Muscle layer of duodenum (tissue), 2 donors: ENCODE data around the gene KLHL41.
A peak's percentile ranks its signal among the peaks of the same experiment; 100 is the strongest.

ENCODE experiments used
- H3K27ac ChIP-seq: one replicate; pipeline ENCODE4 v1.7.0; 2013; ENCODE audit warnings: mild to moderate bottlenecking, low read length
- H3K27me3 ChIP-seq: one replicate; pipeline ENCODE4 v1.7.0; 2013; ENCODE audit warnings: low read depth, mild to moderate bottlenecking, control low read depth, low read length
- H3K36me3 ChIP-seq, 2 donors: one replicate each; pipeline ENCODE4 v1.7.0; 2013; ENCODE audit warnings: low read length in 2 of 2, control low read depth in 1 of 2, mild to moderate bottlenecking in 1 of 2; ENCODE audit not compliant: insufficient read depth in 2 of 2, control insufficient read depth in 1 of 2
- H3K4me1 ChIP-seq, 2 donors: one replicate each; pipeline ENCODE4 v1.7.0; 2013; ENCODE audit warnings: low read length in 2 of 2, mild to moderate bottlenecking in 2 of 2, control low read depth in 1 of 2, moderate library complexity in 1 of 2; ENCODE audit not compliant: insufficient read depth in 2 of 2, control insufficient read depth in 1 of 2
- H3K4me3 ChIP-seq, 2 donors: one replicate each; pipeline ENCODE4 v1.7.0; 2013; ENCODE audit warnings: low read length in 2 of 2, low read depth in 1 of 2, mild to moderate bottlenecking in 1 of 2
- H3K9me3 ChIP-seq, 2 donors: one replicate each; pipeline ENCODE4 v1.7.0; 2013; ENCODE audit warnings: low read length in 2 of 2, control low read depth in 1 of 2, mild to moderate bottlenecking in 1 of 2; ENCODE audit not compliant: control insufficient read depth in 1 of 2
- donor health status: healthy.

Gene KLHL41

DNA sequence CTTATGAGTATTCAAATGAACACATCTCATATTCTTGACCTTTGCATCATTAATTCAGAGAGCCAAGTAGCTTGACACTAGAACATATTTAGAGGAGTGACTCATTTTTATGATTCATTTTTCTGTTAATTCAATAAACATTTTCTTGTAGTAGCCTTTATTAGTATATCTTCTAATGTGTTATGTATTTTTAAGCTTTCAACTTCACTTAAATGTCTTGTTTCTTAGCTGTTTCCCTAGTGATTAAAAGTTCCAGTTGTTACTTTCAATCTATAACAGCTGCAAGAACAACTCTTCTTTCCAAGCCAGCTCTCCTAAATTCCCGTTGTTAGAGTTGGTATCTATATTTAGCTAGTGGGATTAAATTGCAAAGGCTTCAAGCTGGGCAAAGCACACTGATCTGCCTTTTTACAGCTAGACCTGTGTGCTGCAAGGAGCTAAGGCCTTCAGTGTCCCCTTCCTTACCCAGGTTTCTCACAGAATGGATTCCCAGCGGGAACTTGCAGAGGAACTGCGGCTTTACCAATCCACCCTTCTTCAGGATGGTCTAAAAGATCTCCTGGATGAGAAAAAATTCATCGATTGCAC lies at the start of gene KLHL41:
KLHL41 (plus strand) TSS at position 405 of the 588 bp plus-strand sequence; CDS start at position 482, 77 bp downstream.
- H3K27me3 ChIP-seq, result no peaks in the 10 kb centered on the region
- peaks cover 3 to 11% of the 10 kb centered on the region in 2 donors for H3K4me1 ChIP-seq
- no peak within 1 kb of the TSS for H3K4me3 ChIP-seq
- no peaks in the 10 kb centered on the region for H3K9me3 ChIP-seq
- peaks cover 0 to 5% of the 10 kb centered on the region in 2 donors for H3K36me3 ChIP-seq
- H3K27ac ChIP-seq, result no peak within 1 kb of the TSS

DNA sequence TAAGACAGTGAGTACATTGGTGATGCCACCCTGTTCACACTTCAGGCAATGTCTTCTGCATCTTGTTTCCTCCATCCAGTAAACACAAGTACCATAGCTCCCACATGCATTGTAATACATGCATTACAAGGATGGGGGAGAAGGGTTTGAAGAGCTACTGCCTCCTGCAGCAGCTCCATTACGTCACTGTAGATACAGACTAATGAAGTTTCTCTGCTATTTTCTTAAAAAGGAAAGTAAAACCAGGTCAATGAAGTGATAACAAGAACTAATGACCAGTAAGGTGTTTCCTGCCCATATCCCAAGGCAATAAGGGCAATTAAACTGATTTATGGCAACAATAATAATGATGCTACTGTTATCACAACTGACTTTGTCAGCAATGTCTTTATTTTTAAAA lies 48.4 kb upstream of the KLHL41 start:
- no peaks in the 10 kb centered on the region for H3K27me3 ChIP-seq
- no peak overlapping the region for H3K4me3 ChIP-seq
- no peaks in the 10 kb centered on the region for H3K36me3 ChIP-seq
- H3K27ac ChIP-seq, result no peak overlapping the region
- H3K4me1 ChIP-seq, result no peaks in the 10 kb centered on the region
- H3K9me3 ChIP-seq, result no peaks in the 10 kb centered on the region

DNA sequence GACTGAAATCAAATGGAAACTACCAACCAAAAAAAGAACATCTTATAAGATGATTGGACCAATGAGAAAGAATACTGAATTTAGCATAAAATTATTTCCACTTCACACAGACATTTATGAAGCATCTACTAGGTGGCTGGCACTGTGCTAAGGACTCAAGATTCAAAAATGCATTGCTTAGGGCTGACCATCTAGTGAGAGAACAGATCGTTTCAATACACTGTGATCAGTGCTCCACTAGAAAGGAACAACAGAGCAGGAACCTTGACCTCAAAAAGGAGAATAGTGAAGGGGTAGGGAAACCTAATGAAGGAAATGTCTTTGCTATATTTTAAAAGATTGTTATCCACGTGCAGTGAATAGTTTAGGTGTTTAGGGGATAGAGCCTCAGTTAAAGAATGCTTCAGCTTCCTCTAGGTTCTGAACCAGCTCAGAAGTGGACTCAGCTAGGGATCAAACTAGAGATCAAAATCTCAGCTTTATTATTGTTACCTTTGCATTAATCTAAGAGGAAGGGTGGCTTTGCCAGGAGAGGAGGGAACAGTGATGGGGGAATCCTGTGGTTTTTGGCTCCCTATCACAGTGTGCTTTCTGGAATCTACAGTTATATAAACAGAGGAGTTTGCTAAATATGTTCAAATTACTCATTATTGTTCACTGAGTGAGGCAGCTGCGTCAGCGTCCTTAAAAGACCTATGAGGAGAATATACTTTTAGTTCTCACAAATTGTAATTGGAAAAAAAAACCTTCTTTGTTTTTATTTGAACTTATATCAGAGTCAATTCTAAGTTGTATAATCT lies 46.4 kb upstream of the KLHL41 start:
- no peaks in the 10 kb centered on the region for H3K36me3 ChIP-seq
- no peak overlapping the region for H3K27ac ChIP-seq
- no peaks in the 10 kb centered on the region for H3K27me3 ChIP-seq
- H3K4me1 ChIP-seq, result no peaks in the 10 kb centered on the region
- H3K9me3 ChIP-seq, result no peaks in the 10 kb centered on the region
- H3K4me3 ChIP-seq, result no peak overlapping the region

GRCh38 chr2:169464466-169464865 lies 45.0 kb upstream of the KLHL41 start:
- H3K4me1 ChIP-seq, result no peaks in the 10 kb centered on the region
- H3K4me3 ChIP-seq, result no peak overlapping the region
- no peak overlapping the region for H3K27ac ChIP-seq
- no peaks in the 10 kb centered on the region for H3K36me3 ChIP-seq
- H3K9me3 ChIP-seq, result no peaks in the 10 kb centered on the region
- no peaks in the 10 kb centered on the region for H3K27me3 ChIP-seq

GRCh38 chr2:169464882-169465281 lies 44.6 kb upstream of the KLHL41 start:
- Histone ChIP-seq H3K36me3 (no peaks in the 10 kb centered on the region), H3K4me1 (no peaks in the 10 kb centered on the region), H3K27me3 (no peaks in the 10 kb centered on the region), H3K27ac (no peak overlapping the region), H3K4me3 (no peak overlapping the region), H3K9me3 (no peaks in the 10 kb centered on the region)

DNA sequence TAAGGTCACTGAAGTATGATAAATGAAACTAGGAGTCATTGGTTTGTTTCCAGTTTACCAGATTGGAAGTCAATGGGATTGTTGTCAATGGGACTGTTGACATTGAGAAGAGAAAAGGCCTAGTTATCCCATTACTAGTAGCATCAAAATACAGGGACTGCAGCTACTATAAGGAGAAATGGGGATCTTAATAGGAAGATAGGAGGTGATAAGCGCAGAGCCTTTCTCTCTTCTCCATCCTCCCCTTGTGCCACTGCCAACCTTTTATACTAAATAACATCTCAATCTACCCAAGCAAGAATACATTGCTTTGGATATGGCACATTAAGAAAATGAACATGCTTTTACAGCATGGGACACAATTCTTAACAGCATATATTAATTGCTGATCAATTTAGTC lies 40.7 kb upstream of the KLHL41 start:
- Histone ChIP-seq H3K27me3 (no peaks in the 10 kb centered on the region), H3K9me3 (no peaks in the 10 kb centered on the region), H3K36me3 (no peaks in the 10 kb centered on the region), H3K27ac (no peak overlapping the region), H3K4me3 (no peak overlapping the region), H3K4me1 (no peaks in the 10 kb centered on the region)

DNA sequence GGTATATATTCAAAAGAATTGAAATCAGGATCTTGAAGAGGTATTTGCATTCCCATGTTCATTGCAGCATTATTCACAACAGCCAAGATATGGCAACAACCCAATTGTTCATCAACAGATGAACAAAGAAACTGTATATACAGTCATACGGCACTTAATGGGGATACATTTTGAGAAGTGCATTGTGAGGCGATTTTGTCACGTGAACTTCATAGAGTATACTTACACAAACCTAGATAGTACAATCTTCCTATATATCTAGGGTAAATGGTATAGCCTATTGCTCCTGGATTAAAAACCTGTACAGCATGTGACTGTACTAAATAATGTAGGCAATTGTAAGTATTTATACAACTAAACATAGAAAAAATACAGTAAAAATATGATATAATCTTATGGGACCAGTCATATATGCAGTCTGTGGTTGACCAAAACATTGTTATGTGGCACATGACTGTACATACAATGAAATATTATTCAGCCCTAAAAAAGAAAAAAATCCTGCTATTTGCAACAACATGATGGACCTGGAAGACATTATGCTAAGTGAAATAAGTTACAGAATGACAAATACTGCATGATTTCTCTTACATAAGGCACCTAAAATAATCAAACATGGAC lies 39.4 kb upstream of the KLHL41 start:
- Histone ChIP-seq H3K4me3 (no peak overlapping the region), H3K9me3 (no peaks in the 10 kb centered on the region), H3K27me3 (no peaks in the 10 kb centered on the region), H3K36me3 (no peaks in the 10 kb centered on the region), H3K27ac (no peak overlapping the region), H3K4me1 (no peaks in the 10 kb centered on the region)

- Histone ChIP-seq H3K27ac (no peak overlapping the region), H3K36me3 (no peaks in the 10 kb centered on the region), H3K4me1 (no peaks in the 10 kb centered on the region), H3K9me3 (no peaks in the 10 kb centered on the region), H3K4me3 (no peak overlapping the region), H3K27me3 (no peaks in the 10 kb centered on the region)
Measured at GRCh38 chr2:169472249-169472648, 37.3 kb upstream of the KLHL41 start.

DNA sequence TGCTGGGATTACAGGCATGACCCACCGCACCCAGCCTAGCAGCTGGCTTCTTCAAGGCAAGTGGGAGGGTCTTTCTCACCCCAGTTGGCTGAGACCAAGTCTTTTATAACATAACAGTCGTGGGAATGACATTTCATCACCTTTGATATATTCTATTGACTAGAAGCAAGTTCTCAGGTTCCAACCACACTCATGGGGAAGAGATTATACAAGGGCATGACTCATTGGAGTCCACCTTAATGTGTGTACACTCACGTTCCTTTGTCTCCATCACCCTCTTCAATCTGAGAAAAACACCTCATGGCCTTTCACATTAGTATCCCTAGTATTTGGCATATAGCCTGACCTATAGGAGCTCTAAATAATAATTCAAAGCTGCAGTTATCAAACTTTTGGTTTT lies 33.0 kb upstream of the KLHL41 start:
- Histone ChIP-seq H3K9me3 (no peaks in the 10 kb centered on the region), H3K4me1 (peaks cover 0 to 11% of the 10 kb centered on the region in 2 donors), H3K27ac (no peak overlapping the region), H3K27me3 (no peaks in the 10 kb centered on the region), H3K4me3 (no peak overlapping the region), H3K36me3 (no peaks in the 10 kb centered on the region)

GRCh38 chr2:169478339-169478738 lies 31.2 kb upstream of the KLHL41 start:
- Histone ChIP-seq H3K27ac (no peak overlapping the region), H3K36me3 (peaks cover 5 to 17% of the 10 kb centered on the region in 2 donors), H3K4me3 (no peak overlapping the region), H3K27me3 (no peaks in the 10 kb centered on the region), H3K9me3 (no peaks in the 10 kb centered on the region), H3K4me1 (peaks cover 0 to 11% of the 10 kb centered on the region in 2 donors)

DNA sequence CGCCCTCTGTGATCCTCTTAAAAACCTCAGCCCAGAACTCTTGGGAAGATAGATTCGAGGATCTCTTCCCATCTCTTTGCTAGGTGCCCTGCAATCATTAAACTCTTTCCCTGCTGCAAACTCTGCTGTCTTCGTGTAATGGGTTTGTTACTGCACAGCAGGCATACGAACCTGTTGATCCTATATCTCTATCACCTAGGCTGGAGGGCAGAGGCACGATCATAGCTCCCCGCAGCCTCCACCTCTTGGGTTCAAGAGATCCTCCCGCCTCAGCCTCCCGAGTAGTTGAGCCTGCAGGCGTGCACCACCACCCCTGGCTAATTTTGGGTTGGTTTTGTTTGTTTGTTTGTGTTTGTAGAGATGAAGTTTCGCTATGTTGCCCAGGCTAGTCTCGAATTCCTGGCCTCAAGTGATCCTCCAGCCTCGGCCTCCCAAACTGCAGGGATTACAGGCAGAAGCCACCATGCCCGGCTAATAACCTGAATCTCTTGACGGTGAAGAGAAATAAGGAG lies 30.7 kb upstream of the KLHL41 start:
- Histone ChIP-seq H3K4me3 (peak overlapping the region; percentile 74 to 85), H3K27ac (peak overlapping the region; percentile 53), H3K36me3 (peaks cover 5 to 20% of the 10 kb centered on the region in 2 donors), H3K9me3 (no peaks in the 10 kb centered on the region), H3K27me3 (no peaks in the 10 kb centered on the region), H3K4me1 (peaks cover 0 to 11% of the 10 kb centered on the region in 2 donors)
